ENCODE results near the gene TNS3. TPM values are rescaled to one million over a fixed set of nuclear protein-coding genes. Genes with fewer than 3 reads are reported as not detected.

Gene TNS3
- total and polyA plus RNA-seq, 10 of the 15 experiments (the other 5 are each of a cell fraction or from before 2014, with no cell fraction given): 0.27 to 2.7 (median 0.79) TPM

- intact Hi-C loops (cut with micrococcal nuclease; ENCODE audit: unreplicated experiment): no loop called here
- no peak overlapping the region for H3K27ac ChIP-seq (ENCODE audit: control insufficient read depth, insufficient read depth)
- TF ChIP-seq IRF4 (IDR thresholded peaks at IDR 0.05; ENCODE audit: low read depth, low read length): no peak
- no peak for TF ChIP-seq NR2F1 (conservative IDR thresholded peaks at IDR 0.05)
- TF ChIP-seq SPI1 (IDR thresholded peaks at IDR 0.05; ENCODE audit: borderline replicate concordance, insufficient read depth, low read depth, low read length): peak; percentile 21; the same call in 1 of the 2 replicates
- no peaks in the 10 kb centered on the region for H3K36me3 ChIP-seq (ENCODE audit: control insufficient read depth in 2 of 2, insufficient read depth in 2 of 2, low read length in 1 of 2)
- H4K20me1 ChIP-seq (ENCODE audit: control insufficient read depth, insufficient read depth): no peaks in the 10 kb centered on the region
- ChIA-PET SMC1A (ENCODE audit: uncharacterized antibody, unreplicated experiment) (no interaction called here), RAD21 (ENCODE audit: unreplicated experiment) (no interaction called here), POLR2A (no interaction called here), CTCF (no interaction called here)
- no TSS peak for BruUV-seq (replicated peaks)
- no peaks in the 10 kb centered on the region for H3K9me3 ChIP-seq (replicated peaks; ENCODE audit: control insufficient read depth, insufficient read depth, low read length)
- no peak for FAIRE-seq
- H3K4me3 ChIP-seq: no peak overlapping the region
- ATAC-seq: no peak
- WGBS (ENCODE audit: insufficient coverage, insufficient replicate concordance, low lambda C conversion rate, missing lambda C conversion rate): 34% methylated on average over 8 of the region's 8 CpGs
- in situ Hi-C loops (cut with MboI): no loop called here
- no peak overlapping the region for H3K4me2 ChIP-seq (ENCODE audit: control insufficient read depth, insufficient read depth)
- H3K4me1 ChIP-seq (ENCODE audit: control insufficient read depth, insufficient read depth, low read length): no peaks in the 10 kb centered on the region; the same call in 1 of the 2 replicates
- H3K27me3 ChIP-seq (replicated peaks in 1 of 2; ENCODE audit: control insufficient read depth in 2 of 2, insufficient read depth in 2 of 2, low read length in 1 of 2): no peaks in the 10 kb centered on the region; a peak in 1 of 4 replicates
- no peak for DNase-seq (ENCODE audit: low read depth, low spot score)
- no peak overlapping the region for H3K9ac ChIP-seq (ENCODE audit: control insufficient read depth, insufficient read depth, low read length)
- H2AFZ ChIP-seq (ENCODE audit: control insufficient read depth, low read depth, low read length): no peak overlapping the region
- H3K79me2 ChIP-seq (ENCODE audit: control insufficient read depth, insufficient read depth, low read length): no peaks in the 10 kb centered on the region
Observed at GRCh38 chr7:47383072-47383471, 198.8 kb downstream of the TNS3 start.

- ChIA-PET CTCF (no interaction called here), SMC1A (ENCODE audit: uncharacterized antibody, unreplicated experiment) (no interaction called here), RAD21 (ENCODE audit: unreplicated experiment) (no interaction called here), POLR2A (no interaction called here)
- DNase-seq (ENCODE audit: low read depth, low spot score): no peak
- TF ChIP-seq SRF (IDR thresholded peaks at IDR 0.05; ENCODE audit: low read depth in 2 of 2, low read length in 2 of 2) (no peak), FOXK2 (IDR thresholded peaks at IDR 0.05) (no peak), ATF7 (IDR thresholded peaks at IDR 0.05; ENCODE audit: low read depth) (no peak), CREM (IDR thresholded peaks at IDR 0.05; ENCODE audit: low read depth) (no peak), PAX8 (IDR thresholded peaks at IDR 0.05) (no peak), NFIC (IDR thresholded peaks at IDR 0.05; ENCODE audit: low read depth, low read length) (no peak), RELA (IDR thresholded peaks at IDR 0.05; ENCODE audit: borderline replicate concordance, partially characterized antibody) (no peak), PAX5 (IDR thresholded peaks at IDR 0.05; ENCODE audit: borderline replicate concordance, low read depth, low read length) (no peak)
- H3K27ac ChIP-seq (ENCODE audit: control insufficient read depth, insufficient read depth): no peak overlapping the region
- H4K20me1 ChIP-seq (ENCODE audit: control insufficient read depth, insufficient read depth): no peaks in the 10 kb centered on the region
- no TSS peak for BruUV-seq (replicated peaks)
- H3K4me2 ChIP-seq (ENCODE audit: control insufficient read depth, insufficient read depth): no peak overlapping the region
- WGBS (ENCODE audit: insufficient coverage, insufficient replicate concordance, low lambda C conversion rate, missing lambda C conversion rate): 22% methylated on average over 5 of the region's 5 CpGs
- H3K9me3 ChIP-seq (replicated peaks; ENCODE audit: control insufficient read depth, insufficient read depth, low read length): no peaks in the 10 kb centered on the region
- H3K27me3 ChIP-seq (replicated peaks in 1 of 2; ENCODE audit: control insufficient read depth in 2 of 2, insufficient read depth in 2 of 2, low read length in 1 of 2): no peaks in the 10 kb centered on the region; a peak in 1 of 4 replicates
- H3K4me3 ChIP-seq: no peak overlapping the region
- H3K36me3 ChIP-seq (ENCODE audit: control insufficient read depth in 2 of 2, insufficient read depth in 2 of 2, low read length in 1 of 2): no peaks in the 10 kb centered on the region
- H2AFZ ChIP-seq (ENCODE audit: control insufficient read depth, low read depth, low read length): no peak overlapping the region
- intact Hi-C loops (cut with micrococcal nuclease; ENCODE audit: unreplicated experiment) (no loop called here), in situ Hi-C loops (cut with MboI) (no loop called here)
- FAIRE-seq: no peak
- ATAC-seq: no peak
- H3K4me1 ChIP-seq (ENCODE audit: control insufficient read depth, insufficient read depth, low read length): no peaks in the 10 kb centered on the region; the same call in 1 of the 2 replicates
- no peaks in the 10 kb centered on the region for H3K79me2 ChIP-seq (ENCODE audit: control insufficient read depth, insufficient read depth, low read length)
- H3K9ac ChIP-seq (ENCODE audit: control insufficient read depth, insufficient read depth, low read length): no peak overlapping the region
Observed at GRCh38 chr7:47382200-47382599, 199.7 kb downstream of the TNS3 start.

Measured in GM12878 (cell line).